Sigmoid colon (tissue), 4 donors: Measurements from ENCODE around the gene ARHGAP6.

Experiments used
- EP300 ChIP-seq, 4 donors: sonication (generic); formaldehyde crosslinking; IDR thresholded peaks; one replicate each; pipeline ENCODE4 v1.6.1; 2017; ENCODE audit warnings: antibody characterized with exemption in 4 of 4
- POLR2AphosphoS5 ChIP-seq, 4 donors: sonication (generic); formaldehyde crosslinking; IDR thresholded peaks; one replicate each; pipeline ENCODE4 v1.6.1; 2017; ENCODE audit warnings: antibody characterized with exemption in 4 of 4
- TF ChIP-seq, protein P1 (sequence below), 4 experiments: fragments of 450-650 bp in 3 of 4; fragments of 200-600 bp in 1 of 4; IDR thresholded peaks; one replicate each; pipeline ENCODE4 v1.5.1; 2016 to 2019; ENCODE audit warnings: antibody characterized with exemption in 4 of 4, mild to moderate bottlenecking in 3 of 4, moderate library complexity in 2 of 4

DNA sequence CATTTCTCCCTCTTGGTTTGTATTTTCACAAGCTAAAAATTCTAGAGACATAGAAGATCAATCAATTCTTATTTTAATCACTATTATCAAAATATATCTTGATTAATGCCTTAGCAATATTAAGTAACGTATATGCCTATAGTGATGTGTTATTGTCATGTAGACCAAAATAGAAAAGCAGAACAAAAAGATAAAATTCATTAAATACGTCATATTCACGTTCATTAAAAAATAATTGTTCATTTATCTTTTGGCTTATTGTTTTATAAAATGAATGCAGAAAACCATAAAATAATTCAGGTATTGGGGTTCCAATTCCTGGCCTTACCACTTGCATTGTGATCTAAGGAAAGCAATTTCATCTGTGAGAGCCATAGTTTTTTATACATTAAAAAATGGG is 300.3 kb downstream of the ARHGAP6 start:
- TF ChIP-seq, protein P1, sequence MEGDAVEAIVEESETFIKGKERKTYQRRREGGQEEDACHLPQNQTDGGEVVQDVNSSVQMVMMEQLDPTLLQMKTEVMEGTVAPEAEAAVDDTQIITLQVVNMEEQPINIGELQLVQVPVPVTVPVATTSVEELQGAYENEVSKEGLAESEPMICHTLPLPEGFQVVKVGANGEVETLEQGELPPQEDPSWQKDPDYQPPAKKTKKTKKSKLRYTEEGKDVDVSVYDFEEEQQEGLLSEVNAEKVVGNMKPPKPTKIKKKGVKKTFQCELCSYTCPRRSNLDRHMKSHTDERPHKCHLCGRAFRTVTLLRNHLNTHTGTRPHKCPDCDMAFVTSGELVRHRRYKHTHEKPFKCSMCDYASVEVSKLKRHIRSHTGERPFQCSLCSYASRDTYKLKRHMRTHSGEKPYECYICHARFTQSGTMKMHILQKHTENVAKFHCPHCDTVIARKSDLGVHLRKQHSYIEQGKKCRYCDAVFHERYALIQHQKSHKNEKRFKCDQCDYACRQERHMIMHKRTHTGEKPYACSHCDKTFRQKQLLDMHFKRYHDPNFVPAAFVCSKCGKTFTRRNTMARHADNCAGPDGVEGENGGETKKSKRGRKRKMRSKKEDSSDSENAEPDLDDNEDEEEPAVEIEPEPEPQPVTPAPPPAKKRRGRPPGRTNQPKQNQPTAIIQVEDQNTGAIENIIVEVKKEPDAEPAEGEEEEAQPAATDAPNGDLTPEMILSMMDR (IDR thresholded peaks at IDR 0.05) = no peak
- no peak for TF ChIP-seq EP300 (IDR thresholded peaks at IDR 0.05)
- no peak for TF ChIP-seq POLR2AphosphoS5 (IDR thresholded peaks at IDR 0.05)
